ENCODE results near the gene ADGRE2.
A peak's percentile ranks its signal among the peaks of the same experiment; 100 is the strongest.

The ADGRE2 gene

DNA sequence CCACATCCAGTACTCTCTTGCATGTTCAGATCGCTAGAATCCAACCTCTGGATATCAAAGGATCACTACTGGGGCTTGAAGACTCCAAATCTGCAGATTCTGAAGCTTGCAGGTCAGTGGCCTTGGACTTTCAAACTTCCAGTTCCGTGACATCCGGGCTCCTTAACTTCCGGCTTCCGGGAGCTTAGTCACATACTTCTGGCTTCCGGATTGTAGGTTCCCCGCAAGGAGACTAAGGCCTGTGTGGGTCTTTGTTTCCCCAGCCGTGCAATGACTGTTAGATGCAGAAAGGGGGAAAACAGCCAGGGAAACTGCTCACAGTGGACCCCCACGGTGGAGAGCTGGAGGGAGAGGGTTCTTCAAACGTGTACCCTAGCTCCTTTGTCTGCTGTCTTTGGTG, 47.2 kb downstream of the ADGRE2 start:
- DNase-seq: no peak

DNA sequence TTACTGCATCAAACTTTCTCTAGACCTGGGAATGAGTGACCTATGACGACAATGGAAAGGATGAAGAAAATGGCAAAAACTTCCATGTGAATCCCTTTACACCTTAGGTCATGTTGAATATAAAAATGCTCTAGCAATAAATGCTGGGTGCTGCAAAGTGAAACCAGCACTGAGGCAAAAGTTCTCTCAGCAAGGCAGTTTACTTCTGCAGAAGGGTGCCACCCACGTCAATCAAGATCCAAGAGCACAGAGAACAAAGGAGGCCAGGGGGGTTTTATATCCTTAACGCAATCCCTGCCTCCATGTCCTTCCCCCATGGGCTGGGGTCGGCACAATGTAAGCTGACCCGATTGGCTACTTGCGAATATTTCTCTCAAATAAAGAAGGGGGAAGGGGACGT, 49.8 kb downstream of the ADGRE2 start:
- no peak for DNase-seq

- DNase-seq: no peak
Observed at GRCh38 chr19:14722127-14722526, 56.2 kb downstream of the ADGRE2 start.

GRCh38 chr19:14719162-14719561, 59.2 kb downstream of the ADGRE2 start:
- no peak for DNase-seq

DNA sequence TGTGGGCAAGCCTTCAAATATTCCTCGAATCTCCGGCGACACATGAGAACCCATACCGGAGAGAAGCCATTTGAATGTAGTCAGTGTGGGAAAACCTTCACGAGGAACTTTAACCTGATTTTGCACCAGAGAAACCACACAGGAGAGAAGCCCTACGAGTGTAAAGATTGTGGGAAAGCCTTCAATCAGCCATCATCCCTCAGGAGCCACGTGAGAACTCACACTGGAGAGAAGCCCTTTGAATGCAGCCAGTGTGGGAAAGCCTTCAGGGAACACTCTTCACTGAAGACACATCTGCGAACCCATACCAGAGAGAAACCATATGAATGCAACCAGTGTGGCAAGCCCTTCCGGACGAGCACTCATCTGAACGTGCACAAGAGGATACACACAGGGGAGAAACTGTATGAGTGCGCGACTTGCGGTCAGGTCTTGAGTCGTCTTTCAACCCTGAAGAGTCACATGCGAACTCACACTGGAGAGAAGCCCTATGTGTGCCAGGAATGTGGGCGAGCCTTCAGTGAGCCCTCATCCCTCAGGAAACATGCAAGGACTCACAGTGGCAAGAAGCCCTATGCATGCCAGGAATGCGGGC, 59.7 kb downstream of the ADGRE2 start:
- no peak for DNase-seq

DNA sequence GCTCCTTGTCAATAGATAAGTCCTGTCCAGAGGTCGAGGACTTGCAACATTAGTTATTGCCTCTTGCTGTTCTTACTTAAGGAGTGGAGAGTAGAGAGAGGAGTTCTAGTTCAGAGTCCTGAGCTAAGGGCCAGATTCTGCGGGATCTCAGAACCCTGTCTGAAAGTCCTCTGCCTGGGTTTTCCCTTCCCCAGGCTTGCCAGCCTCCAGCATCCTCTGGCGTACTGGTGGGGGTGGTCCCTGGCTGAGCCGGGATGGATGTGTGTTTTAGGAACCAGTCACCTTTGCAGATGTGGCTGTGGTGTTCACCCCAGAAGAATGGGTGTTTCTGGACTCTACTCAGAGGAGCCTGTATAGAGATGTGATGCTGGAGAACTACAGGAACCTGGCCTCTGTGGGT, 62.5 kb downstream of the ADGRE2 start:
- DNase-seq: no peak

GRCh38 chr19:14704450-14704849, 73.9 kb downstream of the ADGRE2 start:
- DNase-seq: no peak

DNA sequence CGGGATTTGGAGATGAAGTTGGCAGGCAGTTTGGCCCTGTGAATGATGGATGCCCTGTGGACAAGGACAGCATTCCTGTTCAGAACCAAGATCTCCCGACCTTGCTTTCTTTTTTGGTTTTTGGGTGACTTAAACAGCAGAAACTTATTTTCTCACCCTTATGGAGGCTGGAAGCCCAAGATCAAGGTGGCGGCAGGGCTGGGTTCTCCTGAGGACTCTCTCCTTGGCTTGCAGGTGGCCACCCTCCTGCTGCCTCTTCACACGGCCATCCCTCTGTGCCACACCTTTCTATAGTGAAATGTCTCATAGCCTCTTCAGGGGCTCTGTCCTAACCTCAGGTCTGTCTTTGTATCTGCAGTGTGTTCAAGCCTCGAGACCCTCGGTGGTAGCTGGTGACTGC, 74.5 kb downstream of the ADGRE2 start:
- no peak for DNase-seq

GRCh38 chr19:14700711-14701375, 77.5 kb downstream of the ADGRE2 start:
- no peak for DNase-seq

GRCh38 chr19:14699641-14700040, 78.7 kb downstream of the ADGRE2 start:
- no peak for DNase-seq

- no peak for DNase-seq
Observed at GRCh38 chr19:14695471-14695870, 82.9 kb downstream of the ADGRE2 start.

DNA sequence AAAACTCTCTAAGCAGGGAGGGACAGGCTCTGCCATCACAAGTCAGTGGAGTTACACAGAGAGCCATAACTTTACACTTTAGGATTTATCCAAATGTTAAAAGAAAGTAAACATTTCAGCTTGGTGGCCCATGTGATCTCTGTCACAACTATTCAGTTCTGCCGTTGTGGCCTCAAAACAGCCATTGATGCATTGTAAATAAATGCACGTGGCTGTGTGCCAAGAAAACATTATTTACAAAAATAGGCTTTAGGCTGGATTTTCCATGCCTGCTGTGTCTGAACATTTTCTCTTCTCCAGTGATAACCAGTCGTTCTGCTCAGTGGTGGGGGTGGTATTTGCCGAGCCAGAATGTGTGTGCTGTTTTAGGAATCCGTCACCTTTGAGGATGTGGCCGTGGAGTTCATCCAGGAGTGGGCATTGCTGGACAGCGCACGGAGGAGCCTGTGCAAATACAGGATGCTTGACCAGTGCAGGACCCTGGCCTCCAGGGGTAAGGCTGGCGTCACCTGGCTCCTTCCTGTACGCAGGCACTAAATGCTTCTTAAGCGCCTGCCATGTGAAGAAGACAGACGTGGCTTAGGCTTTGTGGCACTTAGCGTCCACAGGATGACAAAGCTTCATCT, 83.6 kb downstream of the ADGRE2 start:
- DNase-seq: no peak

DNA sequence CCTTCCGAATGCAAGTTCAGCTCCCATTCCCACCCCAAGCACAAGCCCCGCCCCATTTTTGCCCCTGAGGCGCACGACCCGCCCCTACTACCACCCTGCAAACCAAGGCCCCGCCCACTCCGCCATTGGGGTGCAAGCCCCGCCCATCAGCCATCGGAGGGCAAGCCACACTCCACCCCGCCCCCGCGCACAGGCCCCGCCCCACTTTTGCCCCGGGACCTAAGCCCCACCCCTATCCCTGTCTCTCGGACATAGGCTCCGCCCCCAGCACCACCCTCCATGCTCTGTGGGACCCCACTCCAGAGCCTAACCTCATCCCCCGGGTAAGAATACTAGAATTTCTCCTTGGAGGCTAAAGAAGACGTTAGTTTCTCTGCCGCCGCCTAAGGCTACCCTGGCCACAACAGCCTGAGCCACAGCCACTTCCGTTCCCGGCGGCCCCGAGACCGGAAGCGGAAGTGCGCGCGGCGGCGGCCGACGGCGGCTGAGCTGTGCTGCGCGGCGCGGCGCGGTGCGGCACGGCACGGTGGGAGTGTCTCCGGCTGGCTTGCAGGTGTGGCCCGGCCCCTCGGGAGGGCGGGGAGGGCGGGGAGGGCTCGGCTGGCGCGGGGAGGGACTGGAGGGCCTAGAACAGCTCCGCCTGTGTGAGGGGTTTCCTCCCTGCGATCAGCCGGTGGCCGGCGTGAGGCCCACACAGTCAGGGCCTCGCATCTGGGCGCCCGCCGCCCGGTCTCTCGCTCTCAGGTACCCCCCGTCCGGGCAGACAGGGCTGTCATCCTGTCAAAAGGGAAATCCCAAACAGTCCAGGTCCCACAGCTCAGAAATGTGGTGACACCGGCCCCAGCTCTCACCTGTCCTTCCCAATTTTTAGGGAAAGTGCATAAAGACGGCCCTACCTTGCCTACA, 88.5 kb downstream of the ADGRE2 start, which contains the start of gene ZNF333:
ZNF333 (plus strand) TSS at position 451 of the 906 bp plus-strand sequence. CDS start 3,444 bp downstream, outside the sequence.
- DNase-seq: peak; percentile 82

DNA sequence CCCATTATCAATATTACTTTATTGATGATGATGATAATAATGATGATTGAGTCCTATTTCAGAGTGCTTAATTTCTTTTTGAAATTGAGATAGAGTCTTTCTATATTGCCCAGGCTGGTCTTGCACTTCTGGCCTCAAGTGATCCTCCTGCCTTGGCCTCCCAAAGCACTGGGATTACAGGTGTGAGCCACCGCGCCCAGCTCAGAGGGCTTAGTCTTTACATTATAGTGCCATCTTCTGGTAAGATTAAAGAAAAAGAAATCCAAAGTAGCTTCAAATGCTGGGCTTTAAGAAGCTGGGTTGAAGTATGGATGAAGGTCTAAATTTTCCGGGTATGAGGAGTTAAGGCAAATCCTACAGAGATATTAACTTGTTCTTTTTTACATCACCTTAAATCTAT, 91.9 kb downstream of the ADGRE2 start:
- no peak for DNase-seq

- no peak for DNase-seq
Observed at GRCh38 chr19:14683439-14683838, 94.9 kb downstream of the ADGRE2 start.

Measured in NCI-H226 (cell line).